Activated effector memory CD4-positive, alpha-beta T cell treated with anti-CD3 and anti-CD28 coated beads, Interleukin-2, amount 50 U/mL, for 16 hours (primary cell): ENCODE measurements around the gene ZC3H8.
"Not testable (repeated sequence)": the region's sequence is repeated elsewhere in the genome, so short reads cannot be mapped to it uniquely, and the experiment has no call there.

Source experiments
- DNase-seq: peaks from one replicate; pipeline ENCODE4 v3.0.0-alpha.2; 2020

Gene ZC3H8

DNA sequence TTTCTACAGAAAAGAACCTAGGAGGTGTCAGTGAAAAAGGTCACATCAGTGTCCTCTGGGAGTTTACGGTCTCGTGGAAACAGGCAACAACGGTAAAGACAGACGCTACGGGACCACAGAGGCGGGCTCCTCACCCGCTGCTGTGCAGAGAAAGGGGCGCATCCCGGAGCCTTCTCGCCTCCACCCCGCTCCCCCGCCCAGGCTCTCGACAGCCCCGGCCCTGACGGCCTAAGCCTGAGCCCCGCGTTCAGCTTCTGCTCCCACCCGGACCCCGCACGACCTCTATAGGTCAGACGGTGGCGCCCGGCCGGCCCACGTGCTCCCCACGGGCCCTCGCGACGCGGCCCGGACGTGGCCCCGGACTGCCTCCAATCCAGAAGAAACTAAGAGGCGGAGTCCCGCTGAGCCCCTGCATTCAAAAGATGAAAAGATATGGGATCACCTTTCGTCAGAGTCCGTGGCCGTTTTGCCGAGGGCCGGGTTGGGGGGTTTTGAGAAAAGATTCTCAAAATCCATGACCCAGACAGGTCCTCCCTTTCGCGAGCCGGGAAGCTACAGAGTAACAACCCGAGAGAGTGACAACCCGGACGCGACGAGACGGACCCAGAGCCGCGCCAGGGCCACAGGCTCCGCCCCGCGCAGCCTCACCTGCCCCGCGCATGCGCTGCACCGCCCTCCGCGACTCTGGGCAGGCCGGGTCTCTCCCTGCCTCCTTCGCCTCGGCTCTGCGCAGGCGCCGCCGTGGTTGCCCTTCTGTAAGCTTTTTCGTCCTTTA, at the start of gene ZC3H8:
Gene ZC3H8 (minus strand): TSS at position 577 of the 775 bp plus-strand sequence. CDS start 61 bp downstream, at position 516.
- DNase-seq: peak; percentile 99

DNA sequence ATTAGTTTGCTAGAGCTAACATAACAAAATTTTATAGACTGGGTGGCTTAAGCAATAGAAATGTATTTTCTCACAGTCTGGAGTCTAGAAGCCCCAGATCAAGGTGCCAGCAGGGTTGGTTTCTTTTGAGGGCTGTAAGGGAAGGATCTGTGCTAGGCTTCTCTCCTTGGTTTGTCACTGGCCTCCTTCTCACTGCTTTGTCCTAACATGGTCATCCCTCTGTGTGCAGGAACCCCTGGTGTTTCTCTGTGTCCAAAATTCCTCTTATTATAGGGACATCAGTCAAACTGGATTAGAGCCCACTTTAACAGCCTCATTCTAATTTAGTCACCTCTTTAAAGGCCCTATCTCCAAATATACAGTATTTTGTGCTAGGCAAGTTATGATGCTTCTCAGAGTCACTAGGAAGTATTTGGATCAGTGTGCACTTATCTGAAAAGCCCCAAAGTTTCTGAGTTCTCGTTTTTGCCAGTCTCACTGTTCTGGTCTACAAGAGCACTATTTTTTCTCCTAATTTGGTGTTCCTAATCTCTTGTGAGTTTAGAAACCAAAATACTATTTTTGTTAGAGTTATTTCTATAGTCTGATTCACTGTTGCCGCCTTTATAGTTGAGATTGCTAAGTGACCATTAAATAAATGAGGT, 49.6 kb upstream of the ZC3H8 start:
- no peak for DNase-seq

DNA sequence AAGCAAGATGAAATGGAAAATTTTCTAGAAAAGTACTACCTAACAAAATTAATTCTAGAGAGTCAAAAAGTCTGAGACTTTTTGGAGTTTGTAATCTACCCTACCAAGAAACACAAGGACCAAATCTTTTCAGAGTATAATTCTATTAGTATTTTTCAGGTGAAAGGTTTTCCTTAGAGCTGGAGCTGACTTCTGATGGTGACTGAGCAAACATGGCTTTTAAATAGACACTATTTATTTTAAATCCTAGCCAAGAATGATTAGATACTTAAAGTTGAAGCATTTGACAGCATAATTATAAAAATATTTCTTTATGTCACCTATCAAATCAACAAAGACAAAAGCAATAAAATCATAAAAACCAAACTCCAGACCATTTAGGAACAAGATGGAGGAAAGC, 47.1 kb upstream of the ZC3H8 start:
- no peak for DNase-seq

DNA sequence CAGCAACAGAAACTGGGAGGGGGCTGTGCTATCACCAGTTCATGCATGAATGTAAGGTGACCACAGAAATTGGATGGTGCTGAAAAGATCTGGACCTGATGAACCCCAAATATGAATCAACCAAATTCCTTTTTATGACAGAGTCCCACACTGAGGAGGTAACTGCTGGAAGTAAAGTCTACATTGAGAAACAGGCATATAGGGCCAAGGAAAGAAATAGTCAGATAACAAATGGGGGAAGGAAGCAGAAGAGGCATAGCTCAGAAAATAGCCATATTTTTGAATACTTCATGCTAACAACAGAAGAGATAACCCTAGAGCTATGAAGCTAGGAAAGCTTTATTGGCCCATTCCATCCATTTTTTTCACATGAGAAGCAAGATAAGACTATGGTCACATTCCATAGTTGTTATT, 46.3 kb upstream of the ZC3H8 start:
- DNase-seq: no peak

DNA sequence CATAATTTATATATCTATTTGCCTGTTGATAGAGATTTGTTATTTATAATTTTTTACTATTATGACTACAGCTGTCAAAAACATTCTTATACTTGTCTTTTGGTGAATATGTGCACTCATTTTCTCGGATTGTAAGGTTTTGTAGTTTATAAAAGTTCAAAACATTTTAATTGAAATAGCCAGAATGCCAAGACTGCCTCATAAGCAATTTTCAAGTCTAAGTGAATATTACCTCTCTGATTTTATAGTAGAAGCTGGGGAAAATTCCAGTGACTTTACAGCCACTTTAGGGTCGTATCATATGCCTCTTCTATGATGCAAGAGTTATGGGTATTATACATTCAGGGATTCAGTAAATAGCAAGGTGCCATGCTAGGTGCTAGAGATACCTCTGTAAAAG, 41.6 kb upstream of the ZC3H8 start:
- DNase-seq: no peak

DNA sequence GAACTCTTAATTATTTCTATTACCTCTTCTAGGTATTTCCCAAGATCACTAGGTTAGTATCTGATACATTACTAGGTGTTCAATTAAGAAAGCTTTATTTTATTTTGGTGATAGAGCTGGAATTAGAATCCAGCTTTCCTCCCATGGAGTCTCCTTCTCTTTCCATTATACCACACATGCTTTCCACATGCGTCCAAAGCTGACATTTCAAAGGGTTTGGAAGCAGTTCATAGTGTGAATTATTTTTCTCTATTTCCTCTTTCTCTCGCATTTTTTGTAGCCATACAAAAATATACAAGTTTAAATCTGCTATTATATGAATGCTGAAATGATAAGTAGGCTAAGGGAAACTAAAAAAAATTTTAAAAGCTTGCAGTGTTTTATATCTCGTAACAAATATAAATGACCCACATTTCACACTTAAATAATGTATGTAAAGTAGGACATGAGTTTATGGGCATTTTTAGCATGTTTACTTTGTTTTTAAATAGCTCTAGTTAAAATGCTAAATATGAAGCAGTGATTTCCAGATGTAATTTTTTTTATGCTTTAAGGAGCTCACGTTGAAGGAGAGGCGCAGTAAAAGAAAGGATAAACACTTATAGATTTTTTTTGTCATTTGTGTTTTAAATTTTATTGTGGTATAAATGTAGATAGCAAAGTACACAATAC, 40.7 kb upstream of the ZC3H8 start:
- no peak for DNase-seq

DNA sequence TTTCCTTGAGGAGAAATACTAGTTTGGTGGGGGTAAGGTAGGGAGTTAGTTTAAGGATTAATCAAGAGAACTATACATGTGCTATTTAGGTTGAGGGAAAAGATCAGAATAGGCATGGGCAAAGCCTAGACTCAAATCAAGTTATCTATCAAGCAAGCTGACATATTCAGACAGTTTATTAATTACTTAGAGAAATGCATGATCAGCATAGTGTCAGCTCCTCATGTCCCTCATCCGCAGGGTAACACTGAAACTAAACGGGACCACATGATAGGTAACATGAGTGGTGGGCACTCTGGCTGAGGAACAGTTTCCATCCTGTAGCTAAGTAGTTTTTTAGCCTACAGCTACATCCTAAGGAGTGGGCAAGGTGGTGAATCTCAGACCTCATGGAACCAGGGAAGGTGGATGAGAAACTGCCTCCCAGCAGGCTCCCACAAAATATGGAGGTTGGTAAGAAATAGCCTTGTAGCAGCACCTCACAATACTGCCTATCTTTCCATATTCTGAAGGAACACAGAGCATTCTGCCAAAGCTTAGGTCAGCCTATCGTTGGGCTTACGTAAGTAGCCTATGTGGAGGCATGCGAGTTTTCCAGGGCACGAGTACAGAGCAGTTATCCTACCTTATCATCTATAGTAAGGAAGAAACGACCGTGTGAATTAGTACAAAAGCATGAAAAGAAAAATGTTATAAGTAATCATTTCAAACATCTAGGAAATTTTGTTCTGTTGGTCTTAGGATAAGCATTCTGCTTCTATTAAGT, 39.0 kb upstream of the ZC3H8 start:
- DNase-seq: no peak

DNA sequence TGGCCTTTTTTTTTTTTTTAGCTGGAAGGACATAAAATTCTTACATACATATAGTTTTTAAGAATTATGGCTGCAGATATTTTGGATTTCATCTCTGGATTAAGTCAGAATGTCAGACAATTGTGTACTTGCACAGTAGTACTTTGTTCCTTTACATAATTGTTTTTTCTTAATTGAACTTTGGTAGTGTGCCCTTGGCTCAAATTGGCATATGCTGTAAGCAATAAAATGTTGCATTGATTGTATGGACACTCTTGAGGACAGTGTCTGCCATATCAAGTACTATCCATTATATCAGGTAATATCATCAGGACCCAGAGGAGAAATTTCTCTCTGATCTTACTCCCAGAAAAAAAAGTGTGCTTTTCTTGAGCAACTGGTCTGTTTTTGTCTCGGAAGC, 35.8 kb upstream of the ZC3H8 start:
- no peak for DNase-seq

DNA sequence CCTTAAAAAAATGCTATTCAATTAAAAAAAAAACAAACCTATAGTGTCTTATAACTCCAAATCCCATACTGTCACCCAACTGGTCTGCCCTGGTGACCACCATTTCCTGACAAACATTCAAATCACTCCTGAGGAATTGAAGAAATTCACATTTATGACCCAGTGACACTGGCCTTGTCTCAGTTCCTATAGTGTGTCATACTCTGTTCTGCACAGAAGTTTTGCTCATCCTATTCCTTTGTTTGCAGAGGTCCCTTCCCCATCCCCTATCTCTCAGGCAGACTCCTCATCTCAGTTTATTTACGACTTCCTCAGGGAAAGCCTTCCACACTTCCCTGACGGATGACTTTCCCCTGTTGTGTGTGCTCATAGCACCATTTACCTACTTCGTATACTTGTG, 35.2 kb upstream of the ZC3H8 start:
- DNase-seq: no peak

DNA sequence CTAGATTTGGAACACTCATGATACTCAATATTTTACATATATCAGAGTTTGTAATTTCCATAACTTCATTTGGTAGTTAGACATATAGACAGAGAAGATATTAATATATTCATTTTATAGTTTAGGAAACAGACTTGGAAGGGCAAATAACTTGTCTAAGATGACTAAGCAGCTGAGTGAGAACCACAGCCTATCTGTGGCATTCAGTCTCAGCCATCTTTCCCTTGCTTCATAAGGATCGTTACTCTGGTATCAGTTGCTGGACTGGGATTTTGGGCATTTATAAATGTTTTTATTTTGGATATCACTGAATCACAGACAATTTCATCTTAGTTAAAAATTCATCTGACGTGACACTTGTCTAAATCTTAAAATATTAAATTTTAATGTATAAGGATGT, 28.7 kb upstream of the ZC3H8 start:
- DNase-seq: not testable (repeated sequence)

DNA sequence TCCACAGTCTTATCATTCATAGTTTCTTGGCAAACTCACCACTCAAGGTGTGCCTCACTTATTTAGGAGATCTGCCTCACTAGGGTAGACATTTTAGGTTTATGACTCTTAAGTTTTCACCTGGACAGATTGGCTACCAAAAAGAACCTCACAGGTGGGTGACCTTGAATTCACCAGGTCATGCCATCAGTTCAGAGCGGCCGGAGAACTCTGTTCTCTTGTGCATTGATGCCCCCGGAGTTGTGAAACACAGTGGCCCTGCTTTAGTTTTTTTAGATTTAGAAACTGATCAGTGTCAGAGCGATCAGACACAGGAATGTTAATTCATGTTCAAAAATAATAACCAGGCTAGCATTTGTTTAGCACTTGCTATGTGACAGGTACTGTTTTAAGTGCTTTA, 27.2 kb upstream of the ZC3H8 start:
- DNase-seq: not testable (repeated sequence)

DNA sequence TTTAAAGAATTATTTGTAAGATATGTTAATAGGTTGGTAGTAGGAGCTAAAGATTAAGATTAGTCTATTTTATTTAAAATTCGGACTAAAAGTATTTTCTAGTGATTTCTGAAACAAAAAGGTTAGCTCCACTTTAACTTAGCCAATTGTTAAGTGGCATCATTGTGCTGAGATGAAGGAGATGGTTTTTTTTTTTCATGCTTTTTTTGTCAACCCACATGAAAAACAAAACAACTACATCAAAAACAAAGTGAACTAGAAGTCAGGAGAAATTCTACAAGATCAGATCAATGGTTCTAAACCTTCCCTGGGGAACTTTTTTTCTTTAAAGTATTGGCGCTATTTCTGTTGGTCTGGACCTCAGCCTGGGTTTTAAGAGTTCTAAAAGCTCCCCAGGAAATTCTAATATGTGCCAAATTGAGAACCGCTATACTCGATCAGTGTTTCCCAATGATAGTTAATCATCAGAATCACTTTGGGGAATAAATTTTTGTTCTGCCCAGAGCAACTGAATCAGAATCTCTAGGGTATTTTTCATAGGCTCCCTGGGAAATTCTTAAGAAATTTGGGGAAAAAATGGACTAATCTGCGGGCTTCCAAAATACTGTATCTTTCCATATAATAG, 22.9 kb upstream of the ZC3H8 start:
- no peak for DNase-seq

DNA sequence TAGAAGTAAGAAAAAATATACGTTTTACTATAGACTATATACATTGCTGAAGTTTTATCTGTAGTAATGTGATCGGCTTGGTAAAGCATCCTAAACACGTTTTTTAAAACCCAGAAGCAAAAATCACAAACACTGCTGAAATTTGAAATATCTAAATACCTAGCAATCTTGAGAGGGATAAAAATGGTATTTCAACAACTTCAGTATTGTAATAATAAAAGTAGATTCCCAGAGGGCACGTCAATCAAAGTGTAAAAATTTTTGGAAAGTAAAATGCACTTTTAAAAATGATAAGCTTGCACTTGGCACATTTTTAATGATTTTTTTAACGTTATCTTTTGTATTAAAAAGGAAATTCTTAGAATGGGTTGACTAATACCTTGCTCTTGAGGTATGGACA, 22.1 kb upstream of the ZC3H8 start:
- DNase-seq: no peak

DNA sequence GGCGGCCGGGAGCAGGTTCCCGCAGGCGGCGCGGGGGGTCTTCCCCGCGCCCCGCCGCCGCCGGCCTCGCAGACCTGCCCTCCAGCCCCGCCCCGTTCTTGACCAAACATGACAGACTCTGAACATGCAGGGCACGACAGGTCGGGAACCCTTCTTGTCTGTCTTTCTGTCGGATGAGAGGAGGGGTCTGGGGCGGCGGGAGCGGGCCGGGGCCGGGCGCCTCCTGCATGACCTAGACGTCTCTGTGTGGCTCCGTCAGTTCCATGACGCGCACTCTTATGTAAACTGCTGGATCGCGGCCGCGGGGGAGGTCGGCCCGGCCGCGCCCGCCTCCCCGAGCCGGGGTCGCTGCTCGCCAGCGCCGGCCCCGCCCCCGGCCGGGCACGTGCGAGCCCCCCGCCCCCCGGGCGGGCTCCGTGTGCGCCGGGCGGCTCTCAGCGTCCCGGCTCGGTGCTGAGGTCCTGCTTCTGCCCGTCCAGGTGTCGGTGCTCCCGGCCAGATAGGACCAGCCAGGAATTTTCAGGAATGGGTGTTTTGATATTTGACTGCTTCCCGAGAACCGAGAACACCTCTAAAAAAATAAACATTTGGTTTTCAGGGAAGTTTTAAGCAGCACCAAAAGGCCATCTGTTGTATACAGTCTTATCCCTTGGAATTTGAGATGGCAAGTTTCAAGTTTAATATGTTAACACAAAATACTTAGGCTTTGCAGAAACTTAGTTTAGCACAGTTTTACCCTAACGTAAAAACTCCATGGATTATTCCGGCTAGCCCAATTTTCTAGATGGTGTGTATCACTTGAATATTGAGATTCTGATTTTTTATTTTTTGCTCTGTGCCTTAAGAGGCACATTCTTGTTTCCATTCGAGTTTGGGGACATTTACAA, 21.3 kb upstream of the ZC3H8 start:
- DNase-seq: peak; percentile 92

DNA sequence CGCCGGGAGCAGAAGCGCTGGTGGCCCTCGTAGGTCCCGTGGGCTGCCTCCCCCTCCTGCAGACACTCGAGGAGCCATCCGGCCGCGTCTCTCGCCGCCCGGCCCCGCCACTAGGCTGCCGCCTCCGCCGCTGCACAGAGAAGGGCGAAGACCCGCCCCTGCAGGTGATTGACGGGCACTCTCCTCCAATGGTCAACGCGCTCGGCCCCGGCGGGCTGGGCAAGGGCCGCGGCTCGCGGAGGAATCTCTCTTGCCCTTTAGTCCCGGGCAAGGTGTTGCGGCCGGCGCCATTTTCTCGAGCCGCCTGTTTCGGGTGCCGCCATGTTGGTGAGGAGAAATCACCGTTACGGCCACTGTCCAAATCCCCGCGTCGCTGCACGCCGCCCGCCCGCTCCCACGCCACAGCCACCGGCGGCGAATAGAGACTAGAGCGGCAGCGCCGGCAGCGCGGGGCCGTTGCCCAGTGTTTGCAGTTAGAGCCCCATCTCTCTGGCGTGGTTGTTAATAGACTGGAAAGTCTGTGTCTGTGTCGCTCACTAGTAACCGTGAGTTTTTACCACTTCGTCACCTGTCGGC, 20.6 kb upstream of the ZC3H8 start, which contains the start of gene ZC3H6:
Gene ZC3H6 (plus strand): TSS at position 287 of the 576 bp plus-strand sequence. CDS start 398 bp downstream, outside the sequence.
- peak; percentile 100 for DNase-seq

DNA sequence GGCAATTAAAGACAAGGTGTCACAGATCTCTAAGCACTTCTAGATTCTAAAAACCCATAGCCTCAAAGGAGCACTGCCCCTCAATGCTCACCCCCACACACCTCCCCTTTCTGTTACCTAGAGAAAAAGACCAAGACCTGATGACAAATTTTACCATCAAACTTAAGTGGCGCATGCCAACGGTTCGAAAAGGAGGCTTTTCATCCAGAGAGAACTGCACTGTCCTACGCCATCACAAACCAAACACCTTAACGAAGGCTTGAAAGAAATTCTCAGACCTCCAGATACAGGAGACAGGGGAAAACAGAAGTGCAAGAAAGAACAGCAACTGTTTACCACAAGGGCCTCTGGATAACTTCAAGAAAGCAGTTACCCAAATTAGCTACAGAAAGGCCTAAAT, 18.5 kb upstream of the ZC3H8 start:
- DNase-seq: no peak

DNA sequence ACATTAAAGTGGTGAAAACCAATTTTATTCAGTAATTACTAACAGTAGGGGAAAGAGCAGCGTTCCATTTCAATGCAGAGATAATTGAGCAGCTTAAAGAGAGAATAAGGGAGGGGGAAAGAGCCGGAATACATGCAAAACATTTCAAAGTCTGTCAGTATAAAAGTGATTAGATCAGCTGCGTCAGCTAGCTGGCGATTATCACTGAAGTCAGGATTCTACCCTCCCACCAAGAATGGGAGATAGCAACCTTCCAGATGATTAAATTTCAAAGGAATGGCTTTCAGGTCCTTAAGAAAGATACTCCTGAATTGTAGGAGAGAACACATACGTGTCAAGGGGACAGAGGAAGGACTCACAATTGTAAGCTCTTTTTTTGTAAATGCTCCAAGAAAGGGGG, 17.8 kb upstream of the ZC3H8 start:
- no peak for DNase-seq

DNA sequence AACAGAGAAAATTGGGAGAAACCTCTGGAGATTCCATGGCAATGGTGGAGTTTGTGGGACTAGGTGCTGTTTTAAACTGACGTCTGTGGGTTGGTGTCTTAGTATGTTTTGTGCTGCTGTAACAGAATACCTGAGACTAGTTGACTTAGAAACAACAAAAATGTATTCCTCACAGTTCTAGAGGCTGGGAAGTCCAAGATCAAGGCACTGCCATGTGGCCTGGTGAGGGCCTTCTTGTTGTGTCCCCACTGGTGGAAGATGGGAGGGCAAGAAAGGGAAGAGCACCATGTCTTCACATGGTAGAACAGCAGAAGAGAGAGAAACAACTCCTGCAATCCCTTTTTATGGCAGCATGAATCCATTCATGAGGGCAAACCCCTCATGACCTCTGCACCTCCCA, 13.7 kb upstream of the ZC3H8 start:
- no peak for DNase-seq

DNA sequence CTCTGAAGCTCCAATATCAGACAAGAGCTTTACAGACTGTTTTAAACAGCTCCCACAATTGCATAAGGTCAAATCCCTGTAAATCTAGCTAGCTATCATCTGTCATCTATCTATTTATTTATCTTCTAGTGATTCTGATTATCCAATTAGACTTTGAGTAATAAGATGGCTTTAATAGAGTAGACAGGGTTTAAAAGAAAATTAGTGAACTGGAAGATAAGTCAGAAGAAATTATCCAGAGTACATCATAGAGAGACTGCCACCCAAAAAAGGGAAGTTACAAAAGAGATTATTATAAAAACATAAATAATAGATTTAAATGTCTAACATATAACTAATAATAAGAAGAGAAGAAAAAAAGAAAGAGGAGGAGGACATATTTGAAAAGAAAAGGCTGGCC, 8.0 kb upstream of the ZC3H8 start:
- no peak for DNase-seq

DNA sequence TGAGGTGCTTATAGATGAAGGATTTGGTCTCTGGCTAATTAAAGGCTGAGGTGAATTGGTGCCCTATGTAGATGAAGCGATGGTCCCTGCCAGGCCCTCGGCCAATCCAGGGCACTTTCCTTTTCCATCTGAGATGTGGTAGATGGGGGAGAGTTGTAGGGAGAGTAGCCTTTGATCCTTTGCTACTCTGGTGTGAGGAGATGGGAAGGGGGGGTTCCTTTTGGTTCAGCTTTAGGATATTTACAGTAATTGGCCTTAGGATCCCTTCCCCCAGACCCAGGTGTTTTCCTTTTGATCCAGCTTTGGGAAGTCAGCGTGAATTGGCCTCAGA, 5.4 kb upstream of the ZC3H8 start:
- no peak for DNase-seq

DNA sequence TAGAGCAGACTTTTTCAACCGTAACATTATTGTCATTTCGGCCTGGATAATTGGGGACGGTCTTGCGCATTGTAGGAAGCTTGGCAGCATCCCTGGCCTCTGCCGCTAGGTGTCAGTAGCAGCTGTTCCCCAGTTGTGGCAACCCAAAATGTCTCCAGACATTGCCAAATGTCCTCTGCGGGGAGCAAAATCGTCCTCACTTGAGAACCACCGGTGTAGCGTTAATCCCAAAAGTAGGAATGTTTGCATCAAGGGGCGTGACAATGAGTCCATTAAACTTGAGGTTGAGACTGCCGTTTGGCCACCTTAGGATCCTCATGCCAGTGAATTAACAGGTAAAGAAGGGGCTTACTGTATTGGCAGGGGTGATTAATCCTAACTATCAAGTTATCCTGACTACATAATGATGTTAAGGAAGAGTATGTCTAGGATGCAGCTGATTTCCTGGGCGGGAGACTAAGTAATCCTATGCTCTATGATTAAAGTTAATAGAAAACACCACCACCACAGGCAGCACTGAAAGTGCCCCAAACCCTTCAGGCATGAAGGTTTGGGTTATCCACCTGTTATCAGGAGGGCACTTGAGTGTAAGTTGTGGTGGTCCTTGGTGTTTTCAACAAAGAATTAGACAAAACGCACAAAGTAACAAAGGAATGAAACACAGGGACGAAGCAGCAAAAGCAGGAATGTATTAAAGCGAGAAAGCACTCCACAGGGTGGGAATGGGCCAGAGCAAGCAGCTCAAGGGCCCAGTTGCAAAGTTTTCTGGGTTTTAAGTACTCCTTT, 4.9 kb upstream of the ZC3H8 start:
- peak; percentile 94 for DNase-seq
